GM19395 (cell line): ENCODE measurements around the gene SLC25A33.
"Not testable (repeated sequence)": the region's sequence is repeated elsewhere in the genome, so short reads cannot be mapped to it uniquely, and the experiment has no call there.

ENCODE experiments used
- ATAC-seq: cut with Tn5 transposase; IDR thresholded peaks from one replicate; pipeline ENCODE4 v1.9.1; 2021; ENCODE audit warnings: mild to moderate bottlenecking, moderate library complexity; ENCODE audit not compliant: unreplicated experiment

SLC25A33 gene

DNA sequence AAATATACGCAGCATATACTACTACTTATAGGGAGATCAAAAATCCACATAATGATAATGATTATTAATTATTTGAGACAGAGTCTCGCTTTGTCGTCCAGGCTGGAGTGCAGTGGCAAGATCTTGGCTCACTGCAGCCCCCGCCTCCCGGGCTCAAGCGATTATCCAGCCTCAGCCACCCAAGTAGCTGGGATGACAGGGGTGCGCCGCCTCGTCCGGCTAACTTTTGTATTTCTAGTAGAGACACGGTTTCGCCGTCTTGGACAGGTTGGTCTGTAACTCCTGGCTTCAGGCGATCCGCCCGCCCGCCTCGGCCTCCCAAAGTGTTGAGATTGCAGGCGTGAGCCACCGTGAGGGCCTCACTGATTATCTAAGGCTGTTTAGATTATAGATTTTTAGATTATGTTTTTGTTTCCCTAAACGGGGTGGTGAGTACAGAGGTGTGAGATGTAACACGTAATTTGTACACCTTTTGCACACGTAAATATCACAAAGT lies 548 bp upstream of the SLC25A33 start:
- no peak for ATAC-seq

DNA sequence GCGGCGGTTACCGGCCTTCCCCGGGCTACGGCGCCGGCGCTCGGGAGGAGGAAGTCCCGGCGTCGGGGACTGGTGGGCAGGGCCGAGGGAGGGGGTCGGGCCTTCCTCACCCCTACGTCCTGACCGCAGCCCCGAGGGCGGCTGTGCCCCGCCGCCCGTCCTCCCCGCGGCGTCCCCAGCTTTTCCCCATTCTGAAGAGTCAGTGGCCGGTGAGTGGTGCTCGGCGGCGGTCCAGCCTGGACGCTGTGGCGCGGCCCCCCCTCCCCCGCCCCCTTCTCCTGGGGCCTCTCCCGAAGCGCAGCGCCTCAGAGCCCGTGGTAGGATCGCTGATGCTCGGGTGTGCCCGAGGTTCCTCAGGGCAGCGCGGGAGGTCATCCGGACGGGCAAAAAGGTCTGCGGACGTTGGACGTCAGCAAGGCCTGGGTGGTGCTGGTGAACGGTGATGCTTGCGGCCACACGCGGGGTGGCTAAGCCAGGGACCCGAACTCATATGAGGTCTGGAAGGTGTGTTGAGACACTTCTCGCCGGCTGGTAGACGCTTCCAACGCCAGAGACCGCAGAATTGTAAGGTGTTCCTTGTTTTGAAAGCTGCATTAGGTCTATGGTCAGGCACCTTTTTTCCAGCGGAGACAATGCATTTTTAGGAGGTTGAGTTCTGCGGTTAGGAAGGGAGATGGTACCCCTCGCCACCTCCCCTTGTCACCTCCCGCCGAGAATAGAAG lies 725 bp downstream of the SLC25A33 start:
- peak; percentile 49 for ATAC-seq

DNA sequence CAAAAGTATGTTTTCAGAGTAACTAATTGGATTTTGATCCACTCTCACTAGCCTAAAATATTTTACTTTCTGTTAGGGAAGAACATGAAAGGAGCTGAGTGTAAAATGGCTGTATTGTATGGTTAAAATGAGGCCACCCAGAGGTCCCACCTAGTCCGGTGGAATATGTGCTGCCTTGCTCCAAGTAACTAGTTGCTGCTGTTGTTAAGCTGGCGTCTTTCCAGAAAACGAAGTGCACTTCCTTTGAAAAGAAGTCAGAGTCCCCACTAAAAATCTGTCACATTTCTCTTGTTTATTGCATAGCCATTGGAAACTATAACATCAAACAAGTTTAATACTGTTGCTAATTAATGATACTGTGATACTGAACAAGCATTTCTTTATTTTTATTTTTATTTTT lies 3.2 kb downstream of the SLC25A33 start:
- ATAC-seq, result no peak

DNA sequence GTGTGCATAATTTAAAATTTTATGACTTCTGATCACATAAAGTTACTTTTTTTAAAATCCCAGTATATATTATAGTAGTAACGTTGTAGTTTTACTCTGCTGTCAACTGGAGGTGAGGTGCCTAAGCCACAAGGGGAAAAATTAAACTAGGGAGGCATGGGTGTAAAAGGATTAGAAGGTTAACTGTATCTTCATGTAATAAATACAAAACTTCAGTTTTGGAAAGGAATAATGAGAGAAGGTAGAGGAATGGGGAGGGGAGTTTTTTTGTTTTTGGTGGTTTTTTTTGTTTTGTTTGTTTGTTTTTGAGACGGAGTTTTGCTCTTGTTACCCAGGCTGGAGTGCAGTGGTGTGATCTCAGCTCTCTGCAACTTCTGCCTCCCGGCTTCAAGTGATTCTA lies 5.7 kb downstream of the SLC25A33 start:
- no peak for ATAC-seq

DNA sequence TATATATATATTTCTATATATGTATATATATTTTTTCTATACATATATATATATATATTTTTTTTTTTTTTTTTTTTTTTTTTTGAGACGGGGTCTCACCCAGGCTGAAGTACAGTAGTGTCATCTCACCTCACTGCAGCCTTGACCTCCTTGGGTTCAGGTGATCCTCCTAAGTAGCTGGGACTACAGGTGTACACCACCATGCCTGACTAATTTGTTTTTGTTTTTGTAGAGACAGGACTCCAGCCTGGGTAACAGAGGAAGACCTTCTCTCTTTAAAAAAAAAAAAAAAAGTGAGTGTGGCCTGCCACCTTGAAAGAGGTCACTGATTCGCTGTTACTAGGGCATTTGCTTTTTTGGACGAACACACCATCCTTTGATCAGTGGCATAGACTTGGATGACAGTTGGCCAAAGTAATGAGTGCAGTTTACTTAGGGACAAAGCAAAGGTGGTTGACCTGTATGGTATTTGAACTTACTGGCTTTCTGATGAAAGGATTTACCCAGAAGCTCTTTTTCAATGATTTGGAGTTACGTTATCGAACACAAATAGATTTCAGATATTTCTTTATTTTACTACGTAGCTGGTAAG lies 10.8 kb downstream of the SLC25A33 start:
- ATAC-seq, result no peak

DNA sequence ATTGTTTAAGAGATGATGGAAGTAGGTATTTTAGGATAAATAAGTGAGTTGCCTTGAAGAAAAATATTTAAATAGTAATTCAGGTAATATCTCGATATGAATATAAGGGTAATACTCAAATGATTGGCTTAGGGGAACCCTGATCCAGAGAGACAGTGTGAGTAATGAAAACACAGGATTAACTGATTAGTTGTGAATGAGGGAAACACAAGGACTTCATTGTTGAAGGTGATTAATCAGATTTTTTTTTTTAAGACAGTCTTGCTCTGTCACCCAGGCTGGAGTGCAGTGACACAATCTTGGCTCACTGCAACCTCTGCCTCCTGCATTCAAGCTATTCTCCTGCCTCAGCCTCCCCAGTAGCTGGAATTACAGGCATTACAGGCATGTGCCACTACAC lies 12.7 kb downstream of the SLC25A33 start:
- ATAC-seq, result no peak

DNA sequence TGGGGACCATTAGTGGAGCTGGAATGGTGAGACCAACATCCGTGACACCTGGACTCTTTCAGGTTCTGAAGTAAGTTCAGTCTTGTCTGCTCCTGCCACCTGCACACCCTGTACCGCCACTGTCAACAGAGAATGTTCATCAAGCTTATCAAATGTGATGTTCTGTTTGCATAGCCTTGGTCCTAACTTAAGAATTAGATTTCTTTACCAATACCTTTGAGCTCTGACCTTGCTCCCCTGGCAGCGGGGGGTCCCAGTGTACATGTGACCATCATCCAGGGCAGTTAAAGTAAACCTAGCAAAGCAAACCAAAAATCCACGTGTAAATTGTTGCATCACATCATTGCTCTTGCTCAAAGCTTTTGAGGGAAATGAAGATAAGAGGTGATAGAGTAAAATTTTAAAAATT lies 14.5 kb downstream of the SLC25A33 start:
- no peak for ATAC-seq

DNA sequence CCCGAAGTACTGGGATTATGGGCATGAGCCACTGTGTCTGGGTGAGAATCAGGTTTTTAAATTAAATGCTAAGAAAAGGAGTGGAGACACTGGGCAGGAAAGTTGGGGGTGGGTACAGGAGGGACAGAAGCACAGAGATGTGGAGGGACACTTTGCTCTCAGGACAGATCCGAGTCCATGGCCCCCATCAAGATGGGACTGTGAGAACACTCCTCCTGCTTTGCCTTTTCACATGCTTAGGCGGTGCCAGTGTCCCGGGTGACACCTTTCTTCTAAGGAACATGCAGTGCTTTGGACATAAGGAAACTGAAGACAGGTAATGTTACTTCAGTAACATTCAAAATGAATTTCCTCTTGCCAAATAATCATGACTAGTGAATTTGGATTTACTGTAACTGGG lies 16.7 kb downstream of the SLC25A33 start:
- no peak for ATAC-seq

DNA sequence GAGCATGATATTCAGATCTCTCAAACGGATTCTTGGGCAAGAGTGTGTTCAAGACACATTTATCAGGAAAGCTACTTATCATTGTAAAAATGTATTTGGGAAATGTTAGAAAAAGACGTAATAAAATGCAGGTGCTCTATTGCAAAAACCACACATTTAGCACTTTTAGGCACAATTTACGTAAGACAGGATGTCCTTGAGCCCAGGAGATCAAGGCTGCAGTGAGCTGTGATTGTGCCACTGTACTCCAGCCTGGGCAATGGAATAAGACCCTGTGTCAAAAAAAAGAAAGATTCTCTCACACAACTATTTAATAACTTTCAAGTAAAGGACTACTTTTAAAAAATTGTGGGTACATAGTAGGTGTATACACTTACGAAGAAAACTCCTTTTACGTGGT lies 18.4 kb downstream of the SLC25A33 start:
- ATAC-seq, result no peak

DNA sequence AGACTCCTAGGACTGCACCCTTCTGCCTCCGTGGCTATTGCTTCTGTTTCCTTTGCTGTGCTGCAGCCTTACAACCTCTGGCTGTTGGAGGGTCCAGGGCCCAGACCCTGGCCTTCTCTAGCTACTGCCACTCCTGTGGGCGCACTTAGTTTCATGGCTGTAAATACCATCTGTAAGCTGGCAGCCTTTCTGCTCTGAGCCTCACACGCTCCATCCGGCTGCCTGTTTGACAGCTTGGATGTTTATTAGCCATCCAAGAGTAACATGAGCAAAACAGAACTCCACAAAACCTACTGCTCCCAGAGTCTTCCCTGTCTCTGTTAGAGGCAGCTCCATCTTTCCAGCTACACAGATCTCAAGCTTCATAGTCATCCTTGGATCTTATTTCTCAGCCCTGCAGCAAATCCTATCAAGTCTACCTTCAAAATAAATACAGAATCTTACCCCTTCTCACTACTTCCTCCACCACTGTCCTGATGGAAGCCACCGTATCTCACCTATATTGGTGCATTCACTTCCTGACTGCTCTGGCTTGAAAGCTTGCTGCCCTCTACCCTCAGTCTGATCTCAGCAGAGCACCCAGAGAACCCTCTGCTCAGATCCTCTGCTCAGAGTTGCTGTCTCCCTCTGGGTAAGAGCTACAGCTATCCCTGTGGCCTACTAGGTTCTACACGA lies 19.1 kb downstream of the SLC25A33 start:
- no peak for ATAC-seq

DNA sequence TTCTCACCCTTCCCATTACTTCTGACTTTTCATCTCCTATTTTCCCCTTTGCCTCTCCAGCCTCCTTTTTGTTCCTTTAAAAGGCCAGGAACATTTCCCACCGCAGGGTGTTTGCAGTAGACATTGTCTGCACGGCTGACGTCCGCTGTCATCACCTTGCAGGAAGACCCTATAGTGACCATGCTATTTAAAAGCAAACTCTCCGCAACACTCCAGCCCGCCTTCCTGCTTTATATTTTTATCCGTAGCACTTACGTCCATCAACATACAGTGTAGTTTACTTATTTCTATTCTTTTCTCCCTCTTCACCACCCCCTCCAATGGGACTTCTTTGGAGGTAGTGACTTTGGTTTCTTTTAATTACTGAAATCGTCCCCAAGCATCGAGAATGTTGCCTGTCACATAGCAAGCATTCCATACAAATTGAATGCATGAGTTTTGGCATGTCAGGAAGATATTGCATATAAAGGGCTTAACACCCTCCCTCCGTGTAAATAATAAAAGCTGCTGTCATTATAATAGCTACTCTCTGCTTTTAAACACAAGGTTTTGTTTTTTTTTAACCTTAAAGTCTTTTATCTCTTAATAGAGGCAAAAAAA lies 19.8 kb downstream of the SLC25A33 start:
- ATAC-seq, result no peak

DNA sequence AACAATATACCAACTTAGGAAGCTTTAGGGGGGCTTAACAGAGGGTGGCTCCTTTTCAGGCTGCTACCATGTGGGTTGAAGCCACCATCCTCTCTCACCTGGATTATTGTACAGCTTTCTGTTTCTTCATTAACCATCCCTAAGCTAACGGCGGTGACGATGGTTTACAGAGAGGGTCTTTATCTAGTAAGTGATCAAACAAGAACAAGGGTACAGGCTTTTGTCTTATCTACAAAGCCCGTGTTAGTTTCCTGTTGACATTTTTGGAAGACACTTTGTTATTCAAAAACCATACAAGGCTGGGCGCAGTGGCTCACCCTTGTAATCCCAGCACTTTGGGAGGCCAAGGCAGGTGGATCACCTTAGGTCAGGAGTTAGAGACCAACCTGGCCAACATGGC lies 20.4 kb downstream of the SLC25A33 start:
- no peak for ATAC-seq

DNA sequence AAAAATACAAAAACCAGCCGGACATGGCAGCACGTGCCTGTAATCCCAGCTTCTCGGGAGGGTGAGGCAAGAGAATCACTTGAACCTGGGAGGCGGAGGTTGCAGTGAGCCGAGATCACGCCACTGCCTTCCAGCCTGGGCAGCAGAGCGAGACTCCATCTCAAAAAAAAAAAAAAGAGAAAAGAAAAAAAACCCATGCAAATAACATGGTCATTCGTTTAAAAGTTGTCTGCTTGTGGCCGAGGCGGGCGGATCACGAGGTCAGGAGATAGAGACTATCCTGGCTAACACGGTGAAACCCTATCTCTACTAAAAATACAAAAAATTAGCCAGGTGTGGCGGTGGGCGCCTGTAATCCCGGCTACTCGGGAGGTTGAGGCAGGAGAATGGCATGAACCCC lies 20.8 kb downstream of the SLC25A33 start:
- not testable (repeated sequence) for ATAC-seq

DNA sequence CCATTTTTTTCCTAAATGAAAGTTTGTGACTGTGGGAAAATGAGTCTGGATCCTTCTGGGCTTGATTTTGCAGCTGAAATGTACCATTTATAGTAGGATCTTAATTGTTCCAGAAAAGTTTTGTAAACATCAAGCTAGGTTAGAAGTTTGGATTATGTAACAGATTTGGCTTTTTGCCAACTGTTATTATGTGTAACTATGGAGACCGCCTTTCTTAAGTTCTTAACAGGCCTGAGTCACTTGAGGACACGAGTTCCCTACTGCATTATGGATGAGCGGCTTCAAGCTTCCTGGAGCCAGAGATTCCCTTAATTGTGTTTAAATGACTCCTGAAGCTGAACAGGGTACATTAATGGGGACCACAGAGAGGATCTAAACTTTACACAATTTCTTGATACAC lies 22.2 kb downstream of the SLC25A33 start:
- ATAC-seq, result no peak

DNA sequence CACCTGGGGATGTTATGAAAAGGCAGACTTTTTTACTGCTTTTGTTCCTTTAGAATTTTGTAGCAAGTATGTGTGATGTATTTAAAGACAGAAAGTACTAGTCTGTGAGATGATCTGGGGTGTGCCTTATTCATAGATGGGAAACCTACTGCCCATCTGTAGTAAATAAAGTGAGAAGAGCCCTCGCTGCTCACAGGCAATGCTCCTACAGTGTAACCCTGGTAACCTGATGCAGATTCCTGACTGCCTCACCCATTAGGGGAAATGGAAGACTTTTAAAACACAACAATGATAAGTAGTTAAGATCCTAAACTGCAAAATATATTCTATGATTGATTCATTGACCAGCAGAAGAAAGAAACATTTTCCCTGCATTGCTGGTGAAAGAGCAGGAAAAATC lies 30.0 kb downstream of the SLC25A33 start:
- ATAC-seq, result no peak

DNA sequence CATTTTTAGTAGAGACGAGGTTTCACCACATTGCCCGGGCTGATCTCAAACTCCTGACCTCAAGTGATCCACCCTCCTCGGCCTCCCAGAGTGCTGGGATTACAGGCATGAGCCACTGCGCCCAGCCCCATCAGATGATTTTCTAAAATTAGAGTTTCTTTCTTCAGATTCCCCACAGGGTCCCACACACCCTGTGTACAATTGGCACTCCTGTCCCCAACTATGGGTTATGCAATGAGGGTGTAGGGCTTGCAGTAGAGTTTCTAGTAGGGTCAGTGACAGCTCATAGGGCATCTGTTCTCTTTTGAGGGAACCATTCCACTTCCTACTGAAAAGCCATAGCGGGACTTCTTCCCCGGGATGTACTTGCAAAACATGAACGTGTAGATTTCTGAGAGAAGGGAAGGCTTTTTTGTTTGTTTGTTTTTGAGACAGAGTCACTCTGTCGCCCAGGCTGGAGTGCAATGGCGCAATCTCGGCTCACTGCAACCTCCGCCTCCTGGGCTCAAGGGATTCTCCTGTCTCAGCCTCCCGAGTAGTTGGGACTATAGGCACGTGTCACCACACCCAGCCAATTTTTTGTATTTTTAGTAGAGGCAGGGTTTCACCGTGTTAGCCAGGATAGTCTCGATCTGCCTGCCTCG lies 31.7 kb downstream of the SLC25A33 start:
- ATAC-seq, result not testable (repeated sequence)

DNA sequence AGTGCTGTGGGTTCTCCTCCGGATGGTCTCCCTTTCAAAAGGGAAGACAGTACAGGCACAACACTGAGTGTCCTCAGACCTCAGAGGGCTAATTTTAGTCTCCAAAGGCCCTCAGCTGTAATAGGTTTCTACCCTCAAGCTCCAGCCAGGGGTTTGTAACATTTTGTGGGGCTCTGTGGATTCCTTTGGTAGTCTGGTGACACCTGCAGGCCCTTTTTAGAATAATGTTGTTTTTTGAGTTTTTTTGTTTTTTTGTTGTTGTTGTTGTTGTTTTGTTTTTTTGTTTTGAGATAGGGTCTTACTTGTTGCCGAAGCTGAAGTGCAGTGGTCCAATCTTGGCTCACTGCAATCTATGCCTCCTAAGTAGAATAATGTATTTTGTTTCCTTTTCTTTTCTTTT lies 34.5 kb downstream of the SLC25A33 start:
- ATAC-seq, result no peak

DNA sequence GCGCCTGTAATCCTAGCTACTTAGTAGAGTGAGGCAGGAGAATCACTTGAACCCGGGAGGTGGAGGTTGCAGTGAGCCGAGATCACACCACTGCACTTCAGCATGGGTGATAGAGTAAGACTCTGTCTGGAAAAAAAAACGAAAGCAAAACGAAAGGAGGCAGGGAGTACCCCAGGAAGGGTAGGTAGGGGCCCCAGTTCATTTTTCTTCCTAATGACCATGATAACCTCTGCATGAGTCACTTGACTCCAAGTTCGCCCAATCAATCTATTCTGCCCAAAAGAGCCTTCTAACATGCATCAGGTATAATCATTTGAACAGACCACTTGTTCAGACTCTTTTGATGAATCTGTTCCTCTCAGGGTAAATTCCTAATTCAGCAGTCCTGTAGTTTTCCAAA lies 36.2 kb downstream of the SLC25A33 start:
- ATAC-seq, result no peak

DNA sequence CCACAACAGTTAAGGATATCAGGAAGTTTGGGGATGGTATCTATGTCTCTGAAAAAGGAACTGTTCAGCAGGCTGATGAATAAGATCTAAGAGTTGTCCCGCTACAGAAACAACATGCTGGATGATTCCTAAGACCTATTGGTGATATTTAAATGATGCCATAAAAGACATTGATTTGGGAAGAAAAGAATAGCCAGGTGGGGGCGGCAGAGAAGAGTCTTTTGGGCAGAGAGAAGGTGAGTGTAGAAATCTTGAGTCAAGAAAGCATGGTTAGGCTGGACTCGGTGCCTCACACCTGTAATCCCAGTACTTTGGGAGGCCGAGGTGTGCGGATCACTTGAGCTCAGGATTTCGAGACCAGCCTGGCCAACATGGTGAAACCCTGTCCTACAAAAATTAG lies 37.6 kb downstream of the SLC25A33 start:
- ATAC-seq, result no peak

DNA sequence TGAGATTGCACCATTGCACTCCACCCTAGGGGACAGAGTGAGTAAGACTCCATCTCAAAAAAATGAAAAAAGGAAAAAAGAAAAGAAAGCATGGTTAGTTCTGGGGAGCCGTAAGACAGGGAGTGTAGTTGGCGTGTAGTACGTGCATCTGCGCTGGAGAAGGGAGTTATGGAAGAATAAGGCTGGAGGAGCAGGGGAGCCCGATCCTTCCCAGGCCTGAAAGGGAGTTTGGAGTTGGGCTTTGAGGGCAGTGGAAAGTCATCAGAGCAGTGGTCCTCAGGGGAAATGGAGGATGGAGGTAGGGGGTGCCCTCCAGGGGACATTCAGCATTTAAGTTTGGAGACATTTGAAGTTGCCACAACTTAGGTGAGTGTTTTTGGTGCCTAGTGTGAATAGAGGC lies 38.2 kb downstream of the SLC25A33 start:
- ATAC-seq, result no peak

DNA sequence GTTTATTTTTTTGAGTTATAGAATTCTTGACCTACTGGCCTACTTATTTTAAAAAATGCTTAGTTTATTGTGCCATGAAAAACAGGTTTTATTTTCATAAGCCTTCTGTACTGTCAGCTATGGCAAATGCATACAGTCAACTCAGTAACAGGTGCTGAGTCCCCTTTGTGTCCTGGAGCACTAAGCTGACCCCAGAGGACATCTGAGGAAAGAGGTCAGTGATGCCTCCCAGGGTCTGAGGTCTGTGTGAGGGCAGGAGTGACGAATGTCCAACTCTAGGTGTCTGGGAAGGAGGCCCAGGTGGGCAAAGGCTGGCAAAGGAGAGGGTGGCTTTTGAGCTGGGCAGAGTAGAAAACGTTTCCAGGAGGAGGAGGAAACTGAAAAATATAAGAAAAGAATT lies 41.7 kb downstream of the SLC25A33 start:
- no peak for ATAC-seq
